Endothelial cell of umbilical vein (primary cell): ENCODE data around the gene GLTP.

ENCODE experiments used
- CTCF ChIP-seq, 2 donors: IDR thresholded peaks; 1 replicate in 1 of 2; 2 replicates in 1 of 2; pipeline ENCODE4 v1.5.1; 2011; ENCODE audit warnings: low read length in 2 of 2, mild to moderate bottlenecking in 2 of 2, moderate library complexity in 2 of 2, control low read depth in 1 of 2, inconsistent platforms in 1 of 2, low read depth in 1 of 2; ENCODE audit not compliant: insufficient read depth in 1 of 2; ENCODE audit errors: extremely low read depth in 1 of 2
- EZH2 ChIP-seq: IDR thresholded peaks from 2 replicates; pipeline ENCODE4 v1.6.1; 2012; ENCODE audit warnings: borderline replicate concordance, low read depth, mild to moderate bottlenecking, moderate library complexity, low read length, inconsistent platforms; ENCODE audit not compliant: severe bottlenecking
- FOS ChIP-seq: IDR thresholded peaks from 2 replicates; pipeline ENCODE4 v1.6.1; 2011; ENCODE audit warnings: mild to moderate bottlenecking, low read length, moderate library complexity, borderline replicate concordance; ENCODE audit not compliant: insufficient read depth
- MAX ChIP-seq: IDR thresholded peaks from 2 replicates; pipeline ENCODE4 v1.6.1; 2011; ENCODE audit not compliant: insufficient read depth, insufficient read length
- POLR2A ChIP-seq: IDR thresholded peaks from 2 replicates; pipeline ENCODE4 v1.6.1; 2012; ENCODE audit warnings: low read depth, mild to moderate bottlenecking, control low read depth, low read length
- POLR2AphosphoS5 ChIP-seq: IDR thresholded peaks from 2 replicates; pipeline ENCODE4 v1.6.1; 2012; ENCODE audit warnings: low read depth, mild to moderate bottlenecking, control low read depth, low read length, moderate library complexity; ENCODE audit not compliant: insufficient read depth

- no peak for TF ChIP-seq CTCF (IDR thresholded peaks at IDR 0.05; ENCODE audit: extremely low read depth in 1 of 2, insufficient read depth in 1 of 2, low read depth in 1 of 2, low read length in 2 of 2)
- no peak for TF ChIP-seq POLR2A
- no peak for TF ChIP-seq MAX
- TF ChIP-seq POLR2AphosphoS5 = no peak
- TF ChIP-seq EZH2 = no peak
- no peak for TF ChIP-seq FOS
Observed at GRCh38 chr12:109914461-109914860, 34.1 kb upstream of the GLTP start.
